ENCODE measurements around the gene ZNF524. TPM values are rescaled to one million over a fixed set of nuclear protein-coding genes. Genes with fewer than 3 reads are reported as not detected.
A peak's percentile ranks its signal among the peaks of the same experiment; 100 is the strongest.

Gene ZNF524
- total RNA-seq, 1 donor from 2014 or later: 29.8 TPM

DNA sequence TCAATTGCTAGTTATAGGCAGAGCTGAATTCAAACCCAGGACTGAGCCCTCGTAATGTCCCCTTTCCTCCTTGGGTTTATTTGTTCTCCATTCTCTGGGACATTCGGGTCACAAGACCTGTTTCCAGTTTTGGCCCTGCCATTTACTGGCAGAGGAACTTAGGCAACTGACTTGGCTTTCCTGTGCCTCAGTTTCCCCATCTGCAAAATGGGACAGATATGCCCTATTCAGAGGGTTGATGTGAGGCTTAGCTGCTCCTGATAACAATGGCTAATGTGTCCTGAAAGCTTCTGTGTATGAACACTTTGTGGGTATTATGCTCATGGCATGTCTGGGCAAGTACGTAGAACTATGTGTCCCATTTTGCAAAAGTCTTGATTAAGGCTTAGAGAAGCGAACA, 996 bp downstream of the ZNF524 start:
- DNase-seq (ENCODE audit: low read depth): no peak

DNA sequence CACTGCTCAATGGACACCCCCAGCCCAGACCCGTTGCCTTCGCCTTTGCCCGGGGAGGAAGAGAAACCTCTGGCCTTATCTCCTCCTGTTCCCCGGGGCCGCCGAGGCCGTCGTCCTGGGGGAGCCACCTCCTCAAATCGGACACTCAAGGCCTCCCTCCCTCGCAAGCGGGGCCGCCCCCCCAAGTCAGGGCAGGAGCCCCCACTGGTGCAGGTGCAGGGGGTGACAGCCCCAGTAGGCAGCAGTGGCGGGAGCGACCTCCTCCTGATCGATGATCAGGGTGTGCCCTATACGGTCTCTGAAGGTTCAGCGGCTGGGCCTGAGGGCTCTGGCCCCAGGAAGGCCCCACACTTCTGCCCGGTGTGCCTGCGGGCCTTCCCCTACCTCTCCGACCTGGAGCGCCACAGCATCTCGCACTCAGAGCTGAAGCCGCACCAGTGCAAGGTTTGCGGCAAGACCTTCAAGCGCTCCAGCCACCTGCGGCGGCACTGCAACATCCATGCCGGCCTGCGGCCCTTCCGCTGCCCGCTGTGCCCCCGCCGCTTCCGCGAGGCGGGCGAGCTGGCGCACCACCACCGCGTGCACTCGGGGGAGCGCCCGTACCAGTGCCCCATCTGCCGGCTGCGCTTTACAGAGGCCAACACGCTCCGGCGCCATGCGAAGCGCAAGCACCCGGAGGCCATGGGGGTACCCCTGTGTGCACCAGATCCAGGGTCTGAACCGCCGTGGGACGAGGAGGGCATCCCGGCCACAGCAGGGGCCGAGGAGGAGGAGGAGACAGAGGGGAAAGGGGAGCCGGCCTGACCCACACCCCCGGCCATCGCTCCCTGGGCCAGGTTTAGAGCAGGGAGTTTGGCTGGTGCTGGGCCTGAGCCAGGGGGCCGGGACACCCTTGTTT, 2.3 kb downstream of the ZNF524 start:
- no peak for DNase-seq (ENCODE audit: low read depth)

DNA sequence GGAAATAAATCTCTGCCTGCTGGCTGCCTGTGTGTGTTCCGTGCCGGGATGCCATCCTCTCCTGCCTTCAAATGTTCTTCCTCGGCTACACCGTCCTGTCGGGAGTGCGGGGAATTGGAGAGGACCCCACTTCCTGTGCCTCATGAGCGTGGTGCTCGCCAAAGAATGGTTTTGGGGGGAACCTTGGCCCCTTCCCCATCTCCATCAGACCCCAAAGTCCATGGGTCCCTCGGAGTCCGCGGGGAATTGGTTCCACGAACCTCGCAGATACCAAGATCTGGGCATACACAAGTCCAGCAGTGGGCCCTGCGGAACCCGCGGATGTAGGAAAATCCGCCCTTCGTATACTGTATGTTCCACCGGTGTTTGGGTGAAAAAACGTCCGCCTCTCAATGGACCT, 3.0 kb downstream of the ZNF524 start:
- no peak for DNase-seq (ENCODE audit: low read depth)

DNA sequence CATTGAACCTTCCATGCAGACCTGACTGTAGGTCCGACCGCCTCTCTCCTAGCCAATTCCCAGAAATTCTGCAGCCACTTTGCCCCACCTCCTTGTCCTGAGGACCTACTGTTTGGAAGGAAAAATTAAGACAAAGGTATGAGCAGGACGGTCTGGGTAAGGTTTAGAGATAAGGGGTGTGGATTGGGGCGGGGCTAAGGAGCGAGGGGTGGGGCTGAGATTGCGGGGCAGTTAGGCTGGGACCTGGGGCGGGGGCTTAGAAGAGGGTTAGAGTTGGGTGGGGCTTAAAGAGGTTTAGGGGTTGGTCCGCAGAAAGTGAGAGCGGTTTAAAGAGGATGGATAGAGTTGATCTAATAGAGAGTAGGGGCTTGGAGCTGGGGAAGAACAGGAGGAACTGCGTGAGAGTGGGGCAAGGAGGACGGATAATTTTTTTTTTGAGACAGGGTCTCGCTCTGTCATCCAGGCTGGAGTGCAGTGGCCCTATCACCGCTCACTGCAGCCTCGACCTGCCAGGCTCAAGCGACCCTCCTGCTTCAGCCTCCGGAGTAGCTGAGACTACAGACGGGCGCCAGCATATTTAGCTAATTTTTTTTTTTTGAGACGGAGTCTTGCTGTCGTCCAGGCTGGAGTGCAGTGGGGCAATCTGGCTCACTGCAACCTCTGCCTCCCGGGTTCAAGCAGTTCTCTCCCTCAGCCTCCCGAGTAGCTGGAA, 3.6 kb downstream of the ZNF524 start:
- no peak for DNase-seq (ENCODE audit: low read depth)

DNA sequence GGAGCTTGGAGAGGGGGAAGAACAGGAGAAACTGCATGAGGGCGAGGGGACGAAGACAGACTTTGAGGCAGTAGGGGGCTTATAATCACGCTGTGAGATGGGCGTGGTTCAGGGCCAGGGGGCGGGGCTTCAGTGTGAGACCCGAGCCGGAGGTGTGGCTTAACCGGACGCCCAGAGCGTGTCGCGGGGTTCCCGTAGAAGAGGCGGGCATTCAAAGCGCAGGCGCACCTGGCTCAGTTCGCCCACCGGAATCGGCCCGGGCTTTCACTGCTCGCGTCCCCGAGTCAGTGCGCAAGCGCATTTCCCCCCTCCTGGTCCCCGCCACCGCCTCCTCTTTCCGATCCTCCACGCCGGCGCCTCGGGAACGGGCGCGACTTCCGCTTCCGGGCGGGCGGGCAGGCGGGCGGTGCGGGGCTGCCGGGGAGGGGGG, 5.1 kb downstream of the ZNF524 start:
- DNase-seq (ENCODE audit: low read depth): peak; percentile 98

DNA sequence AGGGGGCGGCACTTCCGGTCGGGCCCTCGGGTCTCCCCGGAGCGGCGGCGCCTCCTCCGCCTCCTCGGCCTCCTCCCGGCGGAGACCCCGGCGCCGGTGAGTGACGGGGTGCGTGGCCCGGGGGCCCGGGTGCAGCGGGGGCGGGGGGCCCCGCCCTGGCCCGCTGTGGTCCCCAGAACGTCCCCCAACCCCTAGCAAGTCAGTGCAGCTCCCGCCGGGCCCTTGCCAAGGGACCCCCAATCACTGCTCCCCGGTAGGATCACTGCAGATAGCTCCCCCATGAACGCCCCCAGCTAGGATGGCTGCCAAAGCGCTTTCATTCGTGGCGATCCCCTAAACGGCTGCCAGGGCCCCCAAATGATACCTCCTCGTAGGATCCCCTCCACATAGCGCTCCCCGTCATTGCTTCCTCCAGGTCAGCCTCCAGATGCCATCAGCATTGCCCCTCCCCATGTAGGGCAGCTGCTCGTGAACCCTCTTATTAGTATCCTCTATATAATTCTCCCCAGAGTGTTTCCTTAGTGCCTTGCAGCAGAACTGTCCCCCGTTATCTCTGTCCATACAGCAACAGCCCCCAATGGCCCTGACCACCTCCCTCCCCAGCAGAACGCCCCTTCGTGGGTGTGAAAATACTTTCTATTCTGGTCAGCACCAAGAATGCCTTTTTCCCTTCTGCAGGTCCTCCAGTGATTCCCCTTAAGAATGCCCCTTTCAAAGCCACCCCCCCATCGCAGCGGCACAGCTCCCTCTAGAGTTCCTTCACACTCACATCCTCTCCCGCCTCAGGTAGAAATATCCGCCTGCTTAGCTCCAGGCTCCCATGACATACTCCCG, 5.8 kb downstream of the ZNF524 start, which contains the start of gene ZNF865:
Gene ZNF865 (plus strand): TSS at position 11 of the 834 bp plus-strand sequence. CDS start 7,972 bp downstream, outside the sequence.
- DNase-seq (ENCODE audit: low read depth): peak; percentile 80

DNA sequence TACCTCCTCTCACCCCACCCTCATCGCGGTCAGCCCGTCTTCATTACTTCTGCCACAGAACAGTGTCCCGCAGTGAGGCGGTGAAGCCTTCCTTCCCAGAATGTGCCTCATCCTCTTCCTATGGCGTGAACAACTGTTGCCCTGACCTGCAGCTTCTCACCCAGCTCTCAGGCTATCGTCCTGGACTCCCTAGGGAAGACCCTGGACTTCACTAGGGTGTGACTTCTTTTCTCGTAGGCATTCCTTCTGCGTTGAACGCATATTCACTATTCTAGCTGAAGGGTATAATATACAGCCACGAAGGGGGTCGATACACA, 6.3 kb downstream of the ZNF524 start:
- no peak for DNase-seq (ENCODE audit: low read depth)

DNA sequence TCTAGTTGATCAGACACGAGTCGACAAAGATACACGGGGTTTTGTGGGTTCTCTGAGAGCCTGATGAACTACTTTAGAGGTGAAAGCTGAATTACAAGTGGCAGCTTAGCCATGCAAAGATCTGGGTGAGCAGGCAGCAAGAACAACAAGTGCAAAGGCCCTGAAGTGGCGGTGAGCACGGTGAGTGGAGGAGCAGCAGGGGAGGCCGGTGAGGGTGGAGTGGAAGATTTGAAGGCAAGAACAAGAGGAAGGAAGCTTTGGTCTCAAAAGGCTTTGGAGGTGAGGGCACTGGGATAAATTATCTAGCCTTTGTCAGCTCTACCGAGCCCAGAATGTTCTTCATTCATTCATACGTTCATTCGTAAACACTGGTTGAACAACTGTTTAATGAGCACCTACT, 6.7 kb downstream of the ZNF524 start:
- DNase-seq (ENCODE audit: low read depth): no peak

DNA sequence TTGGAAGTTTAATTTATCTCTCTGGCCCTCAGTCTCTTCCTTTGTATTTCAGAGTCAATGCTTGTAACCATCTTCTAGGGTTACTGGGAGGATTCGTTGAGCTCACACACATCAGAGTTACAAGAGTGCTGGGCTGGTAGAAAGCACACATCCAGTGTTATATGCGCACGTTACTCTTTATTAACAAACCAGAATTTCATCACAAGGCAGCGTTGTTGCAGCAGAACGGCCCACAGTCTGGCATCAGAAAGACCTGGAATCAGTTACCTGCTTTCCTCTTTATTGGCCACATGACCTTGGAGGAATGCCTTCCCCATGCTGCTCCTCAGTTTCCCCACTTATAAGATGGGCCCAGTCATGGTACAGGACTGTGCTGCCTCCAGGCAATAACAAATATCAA, 9.2 kb downstream of the ZNF524 start:
- no peak for DNase-seq (ENCODE audit: low read depth)

DNA sequence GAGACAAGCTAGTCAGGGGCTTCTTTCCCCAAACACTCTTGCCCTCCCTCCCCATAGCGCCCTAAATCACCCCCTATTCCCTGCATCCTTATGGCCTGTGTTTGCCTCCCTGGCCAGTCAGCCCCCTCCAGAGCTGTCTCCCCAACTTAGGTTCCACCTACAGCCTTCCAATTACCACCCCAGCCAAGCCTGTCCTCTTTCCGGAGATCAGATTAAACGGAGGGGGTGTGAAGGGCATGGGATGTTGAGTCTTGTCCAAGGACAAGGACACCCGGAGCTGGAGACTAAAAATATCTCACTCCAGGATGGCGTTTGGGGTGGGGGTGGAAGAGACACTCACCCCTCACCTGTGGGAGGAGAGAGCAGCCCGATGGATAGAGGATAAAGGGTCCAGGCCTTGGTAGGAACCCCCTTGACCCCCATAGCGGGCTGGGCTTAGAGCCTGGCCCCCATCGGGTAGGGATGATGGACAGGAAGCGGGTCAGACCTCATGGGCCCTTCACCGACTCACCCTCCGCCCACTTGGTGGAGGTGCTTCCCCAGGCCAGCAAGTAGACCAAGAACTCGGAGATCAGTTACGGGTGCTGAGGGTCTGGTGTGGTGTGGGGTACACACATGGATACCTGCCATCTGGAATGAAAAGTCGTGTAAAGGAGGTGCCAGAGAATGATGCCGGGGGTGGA, 11.4 kb downstream of the ZNF524 start:
- no peak for DNase-seq (ENCODE audit: low read depth)

DNA sequence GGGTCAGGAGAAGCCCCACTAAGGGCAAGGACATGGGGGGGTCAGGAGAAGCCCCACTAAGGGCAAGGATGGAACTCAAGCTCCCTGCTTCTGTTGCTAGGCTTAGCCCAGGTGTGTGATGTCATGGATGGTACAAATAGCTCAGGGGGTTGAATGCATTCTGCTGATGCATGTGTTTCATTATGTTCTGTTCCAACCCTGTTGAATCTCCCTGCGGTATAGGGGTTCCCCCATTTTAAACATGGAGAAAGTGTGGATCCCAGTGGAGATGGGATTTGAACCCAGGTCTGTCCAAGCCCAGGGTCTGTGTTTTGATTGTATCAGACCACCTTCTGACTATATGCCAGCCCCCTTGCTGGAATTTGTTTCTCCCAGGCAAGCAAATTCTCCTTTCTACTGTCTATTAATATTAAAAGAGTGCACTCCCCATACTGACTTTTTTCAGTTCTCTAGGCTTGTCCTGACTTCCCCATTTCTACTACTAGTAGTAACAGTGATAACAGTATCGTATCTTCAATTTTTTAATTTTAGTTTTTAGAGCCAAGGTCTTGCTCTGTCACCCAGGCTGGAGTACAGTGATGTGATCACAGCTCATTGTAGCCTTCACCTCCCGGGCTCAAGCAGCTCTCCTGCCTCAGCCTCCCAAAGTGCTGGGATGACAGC, 12.0 kb downstream of the ZNF524 start:
- no peak for DNase-seq (ENCODE audit: low read depth)

DNA sequence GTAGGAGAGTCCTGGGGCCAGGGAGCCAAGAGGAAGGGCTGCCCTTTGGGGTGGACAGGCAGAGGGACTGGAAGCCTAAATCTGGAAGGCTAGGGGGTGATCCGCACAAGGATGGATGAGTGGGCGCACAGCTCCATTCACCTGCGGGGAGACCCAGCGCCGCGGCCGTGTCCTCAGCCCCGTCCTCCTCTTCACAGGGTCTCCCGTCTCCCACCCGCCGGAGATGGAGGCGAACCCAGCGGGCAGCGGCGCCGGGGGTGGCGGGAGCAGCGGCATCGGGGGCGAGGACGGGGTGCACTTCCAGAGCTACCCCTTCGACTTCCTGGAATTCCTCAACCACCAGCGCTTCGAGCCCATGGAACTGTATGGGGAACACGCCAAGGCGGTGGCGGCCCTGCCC, 13.3 kb downstream of the ZNF524 start:
- no peak for DNase-seq (ENCODE audit: low read depth)

DNA sequence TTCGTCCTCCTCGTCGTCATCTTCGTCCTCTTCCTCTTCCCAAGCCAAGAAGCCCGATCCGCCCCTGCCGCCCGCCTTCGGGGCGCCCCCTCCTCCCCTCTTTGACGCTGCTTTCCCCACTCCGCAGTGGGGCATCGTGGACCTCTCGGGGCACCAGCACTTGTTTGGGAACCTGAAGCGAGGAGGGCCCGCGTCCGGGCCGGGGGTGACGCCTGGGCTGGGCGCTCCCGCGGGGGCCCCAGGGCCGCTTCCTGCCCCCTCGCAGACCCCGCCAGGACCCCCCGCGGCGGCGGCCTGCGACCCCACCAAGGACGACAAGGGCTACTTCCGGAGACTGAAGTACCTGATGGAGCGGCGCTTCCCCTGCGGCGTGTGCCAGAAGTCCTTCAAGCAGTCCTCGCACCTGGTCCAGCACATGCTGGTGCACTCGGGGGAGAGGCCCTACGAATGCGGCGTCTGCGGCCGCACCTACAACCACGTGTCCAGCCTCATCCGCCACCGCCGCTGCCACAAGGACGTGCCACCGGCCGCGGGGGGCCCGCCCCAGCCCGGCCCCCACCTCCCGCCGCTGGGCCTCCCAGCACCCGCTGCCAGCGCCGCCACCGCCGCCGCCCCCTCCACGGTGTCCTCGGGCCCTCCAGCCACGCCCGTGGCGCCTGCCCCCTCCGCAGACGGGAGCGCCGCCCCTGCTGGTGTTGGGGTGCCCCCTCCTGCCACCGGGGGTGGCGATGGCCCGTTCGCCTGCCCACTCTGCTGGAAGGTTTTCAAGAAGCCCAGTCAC, 14.0 kb downstream of the ZNF524 start:
- DNase-seq (ENCODE audit: low read depth): no peak

DNA sequence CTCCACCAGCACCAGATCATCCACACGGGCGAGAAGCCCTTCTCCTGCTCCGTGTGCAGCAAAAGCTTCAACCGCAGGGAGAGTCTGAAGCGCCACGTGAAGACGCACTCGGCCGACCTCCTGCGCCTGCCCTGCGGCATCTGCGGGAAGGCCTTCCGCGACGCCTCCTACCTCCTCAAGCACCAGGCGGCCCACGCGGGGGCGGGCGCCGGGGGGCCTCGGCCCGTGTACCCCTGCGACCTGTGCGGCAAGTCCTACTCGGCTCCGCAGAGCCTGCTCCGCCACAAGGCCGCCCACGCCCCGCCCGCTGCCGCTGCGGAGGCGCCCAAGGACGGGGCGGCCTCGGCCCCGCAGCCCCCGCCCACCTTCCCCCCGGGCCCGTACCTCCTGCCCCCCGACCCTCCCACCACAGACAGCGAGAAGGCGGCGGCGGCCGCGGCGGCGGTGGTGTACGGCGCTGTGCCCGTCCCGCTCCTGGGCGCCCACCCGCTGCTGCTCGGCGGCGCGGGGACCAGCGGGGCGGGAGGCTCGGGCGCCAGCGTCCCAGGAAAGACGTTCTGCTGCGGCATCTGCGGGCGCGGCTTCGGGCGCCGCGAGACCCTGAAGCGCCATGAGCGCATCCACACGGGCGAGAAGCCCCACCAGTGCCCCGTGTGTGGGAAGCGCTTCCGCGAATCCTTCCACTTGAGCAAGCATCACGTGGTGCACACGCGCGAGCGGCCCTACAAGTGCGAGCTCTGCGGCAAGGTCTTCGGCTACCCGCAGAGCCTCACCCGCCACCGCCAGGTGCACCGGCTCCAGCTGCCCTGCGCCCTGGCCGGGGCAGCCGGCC, 14.8 kb downstream of the ZNF524 start:
- no peak for DNase-seq (ENCODE audit: low read depth)

DNA sequence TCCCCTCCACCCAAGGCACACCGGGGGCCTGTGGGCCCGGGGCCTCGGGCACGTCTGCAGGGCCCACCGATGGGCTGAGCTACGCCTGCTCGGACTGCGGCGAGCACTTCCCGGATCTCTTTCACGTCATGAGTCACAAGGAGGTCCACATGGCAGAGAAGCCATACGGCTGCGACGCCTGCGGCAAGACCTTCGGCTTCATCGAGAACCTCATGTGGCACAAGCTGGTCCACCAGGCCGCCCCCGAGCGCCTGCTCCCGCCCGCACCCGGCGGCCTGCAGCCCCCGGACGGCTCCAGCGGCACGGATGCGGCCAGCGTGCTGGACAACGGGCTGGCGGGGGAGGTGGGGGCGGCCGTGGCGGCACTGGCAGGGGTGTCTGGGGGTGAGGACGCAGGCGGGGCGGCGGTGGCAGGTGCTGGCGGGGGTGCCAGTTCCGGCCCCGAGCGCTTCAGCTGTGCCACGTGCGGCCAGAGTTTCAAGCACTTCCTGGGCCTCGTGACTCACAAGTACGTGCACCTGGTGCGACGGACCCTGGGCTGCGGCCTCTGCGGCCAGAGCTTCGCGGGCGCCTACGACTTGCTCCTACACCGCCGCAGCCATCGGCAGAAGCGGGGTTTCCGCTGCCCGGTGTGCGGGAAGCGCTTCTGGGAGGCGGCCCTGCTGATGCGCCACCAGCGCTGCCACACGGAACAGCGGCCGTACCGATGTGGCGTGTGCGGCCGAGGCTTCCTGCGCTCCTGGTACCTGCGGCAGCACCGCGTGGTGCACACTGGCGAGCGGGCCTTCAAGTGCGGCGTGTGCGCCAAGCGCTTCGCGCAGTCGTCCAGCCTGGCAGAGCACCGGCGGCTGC, 15.7 kb downstream of the ZNF524 start:
- DNase-seq (ENCODE audit: low read depth): no peak

DNA sequence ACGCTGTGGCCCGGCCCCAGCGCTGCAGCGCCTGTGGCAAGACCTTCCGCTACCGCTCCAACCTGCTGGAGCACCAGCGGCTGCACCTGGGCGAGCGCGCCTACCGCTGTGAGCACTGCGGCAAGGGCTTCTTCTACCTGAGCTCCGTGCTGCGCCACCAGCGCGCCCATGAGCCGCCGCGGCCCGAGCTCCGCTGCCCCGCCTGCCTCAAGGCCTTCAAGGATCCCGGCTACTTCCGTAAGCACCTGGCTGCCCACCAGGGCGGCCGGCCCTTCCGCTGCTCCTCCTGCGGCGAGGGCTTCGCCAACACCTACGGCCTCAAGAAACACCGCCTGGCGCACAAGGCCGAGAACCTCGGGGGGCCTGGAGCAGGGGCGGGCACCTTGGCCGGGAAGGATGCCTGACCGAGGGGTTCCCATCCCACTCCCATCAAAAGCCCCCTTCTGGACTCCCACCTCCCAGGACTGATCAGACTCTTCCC, 16.3 kb downstream of the ZNF524 start:
- DNase-seq (ENCODE audit: low read depth): no peak

DNA sequence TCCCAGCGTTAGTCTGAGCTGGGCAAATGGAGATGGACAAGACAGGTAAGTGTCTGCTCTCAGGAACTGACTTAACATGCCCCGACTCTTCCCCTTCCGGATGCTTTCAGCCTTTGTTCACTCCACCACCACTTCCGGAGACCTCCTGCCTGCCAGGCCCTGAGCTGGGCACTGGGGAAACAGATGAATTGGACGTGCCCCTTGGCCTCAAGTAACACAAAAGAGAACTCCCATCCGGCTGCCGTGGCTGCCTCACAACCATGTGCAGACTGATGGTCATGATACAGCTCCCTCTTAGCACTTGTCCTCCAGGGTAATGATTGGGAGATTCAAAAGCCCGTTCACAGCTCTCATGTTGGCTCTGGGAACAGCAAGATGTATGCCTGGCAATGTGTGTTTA, 17.3 kb downstream of the ZNF524 start:
- no peak for DNase-seq (ENCODE audit: low read depth)

DNA sequence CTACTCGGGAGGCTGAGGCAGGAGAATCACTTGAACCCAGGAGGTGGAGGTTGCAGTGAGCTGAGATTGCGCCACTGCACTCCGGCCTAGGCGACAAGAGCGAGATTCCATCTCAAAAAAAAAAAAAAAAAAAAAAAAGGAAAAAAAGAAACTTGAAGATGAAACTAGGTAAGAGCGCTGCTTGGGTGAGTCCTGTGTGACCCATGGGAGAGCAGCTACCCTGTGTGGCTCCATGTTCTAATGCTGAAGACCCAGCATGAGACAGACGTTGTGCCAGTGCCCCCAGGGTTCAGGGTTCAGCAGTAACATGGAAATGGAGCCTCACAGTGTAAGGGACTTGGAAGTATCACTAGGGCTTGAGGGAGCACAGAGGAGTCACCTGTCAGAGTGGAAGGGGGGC, 18.3 kb downstream of the ZNF524 start:
- no peak for DNase-seq (ENCODE audit: low read depth)
